Renal cortical epithelial cell (primary cell): ENCODE data around the gene HOXC12. TPM values are rescaled to one million over a fixed set of nuclear protein-coding genes. Genes with fewer than 3 reads are reported as not detected.

Source experiments
- DNase-seq: peaks from one replicate; pipeline ENCODE4 v3.0.0-alpha.2; 2011; ENCODE audit warnings: low read depth
- total RNA-seq: library from RNA; depleted of rRNA; stranded (reverse); fragments of >200 nt; gene quantifications from 2 replicates; pipeline ENCODE4 v1.2.3, GENCODE V29; 2014

Gene HOXC12
- total RNA-seq, 1 donor from 2014 or later: not detected

DNA sequence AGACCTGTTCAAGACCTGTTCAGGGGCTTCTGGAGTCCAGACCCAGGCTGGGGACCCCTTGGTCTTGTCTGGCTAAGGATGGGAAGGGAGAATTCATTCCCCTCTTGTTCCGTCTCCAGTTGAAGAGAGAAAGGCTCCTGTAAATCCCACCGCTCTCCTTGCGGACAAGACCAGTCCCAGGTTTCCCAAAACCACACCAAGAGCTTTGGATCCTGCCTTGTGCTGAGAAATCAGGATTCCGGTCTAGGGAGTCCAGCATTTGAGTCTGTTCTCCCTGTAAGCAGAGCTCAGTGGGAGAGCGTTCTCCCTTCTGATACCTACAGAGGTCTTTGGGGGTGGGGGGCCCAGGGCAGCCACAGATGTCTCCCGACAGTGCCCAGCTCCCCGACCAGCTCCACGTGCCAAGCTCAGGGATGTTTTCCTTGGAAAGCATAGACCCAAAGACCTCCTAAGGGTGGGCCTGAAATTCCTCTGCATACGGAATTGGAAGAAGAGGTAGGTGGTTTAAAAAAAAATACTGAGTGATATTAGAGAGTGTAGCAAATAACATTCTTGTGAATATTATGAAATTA lies 14.2 kb upstream of the HOXC12 start:
- DNase-seq: no peak

DNA sequence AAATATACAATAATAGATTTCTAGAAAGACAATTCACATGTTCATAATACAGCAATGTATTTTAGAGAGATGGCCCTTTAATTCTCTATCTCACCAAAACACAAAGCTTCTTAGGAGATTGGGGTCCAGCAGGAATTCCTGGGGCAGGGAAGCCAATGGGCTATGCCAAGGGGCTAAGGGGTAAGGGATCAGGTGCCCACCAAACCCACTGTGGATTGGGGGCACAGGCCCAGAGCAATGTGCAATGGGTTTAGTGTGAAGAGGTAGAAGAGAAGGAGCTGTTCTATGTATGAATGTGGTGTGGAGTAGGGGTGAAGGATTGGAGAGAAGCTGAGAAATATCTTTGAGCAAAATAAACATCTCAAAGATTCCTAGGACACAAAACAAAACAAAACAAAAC lies 13.5 kb upstream of the HOXC12 start:
- DNase-seq: no peak

DNA sequence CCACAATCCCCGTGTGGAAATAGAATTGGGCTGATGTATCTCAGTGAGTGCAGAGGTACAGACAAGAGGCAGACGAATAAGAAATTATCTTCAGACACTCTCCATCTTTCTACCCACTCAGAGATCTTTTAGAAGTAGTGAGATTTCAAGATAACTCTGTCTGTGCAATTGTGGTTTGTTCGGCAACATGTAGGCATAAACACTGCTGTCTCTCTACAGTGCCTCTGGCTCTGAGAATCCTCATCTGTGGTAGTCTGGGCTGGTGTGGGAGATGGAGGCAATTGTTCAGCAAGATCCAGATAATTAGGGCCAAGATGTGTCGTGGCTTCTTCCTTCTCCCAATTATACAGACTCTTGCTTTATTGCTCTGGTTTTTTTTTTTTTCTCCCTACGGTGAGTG lies 13.0 kb upstream of the HOXC12 start:
- no peak for DNase-seq

GRCh38 chr12:53942467-53942997 lies 12.2 kb upstream of the HOXC12 start:
- no peak for DNase-seq

- no peak for DNase-seq
These were observed 10.5 kb upstream of the HOXC12 start for GRCh38 chr12:53944209-53944608.

- no peak for DNase-seq
These were observed 9.5 kb upstream of the HOXC12 start for GRCh38 chr12:53944907-53945847.

DNA sequence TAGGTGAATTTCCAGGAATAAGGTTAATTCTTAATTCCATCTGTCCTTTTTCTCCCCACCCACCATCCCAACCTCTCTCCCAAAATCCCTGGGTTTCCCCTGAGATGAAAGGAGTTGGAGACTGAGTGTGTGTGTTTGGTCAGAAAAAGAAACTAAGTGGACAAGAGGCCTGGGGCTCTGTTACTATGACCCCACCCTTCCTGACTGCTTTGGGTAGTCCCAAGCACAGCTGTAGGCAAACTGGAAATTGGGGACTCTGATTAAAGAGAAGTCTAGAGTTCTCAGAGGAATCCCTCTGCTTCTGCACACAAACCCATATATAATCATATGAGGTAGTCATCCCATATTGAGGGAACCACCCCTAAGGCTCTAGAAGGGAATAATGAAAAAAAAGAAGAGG lies 7.0 kb upstream of the HOXC12 start:
- DNase-seq: no peak

- DNase-seq: no peak
These were observed 5.8 kb upstream of the HOXC12 start for GRCh38 chr12:53948650-53949593.

GRCh38 chr12:53949631-53950436 lies 4.9 kb upstream of the HOXC12 start:
- no peak for DNase-seq

- DNase-seq: no peak
These were observed 4.3 kb upstream of the HOXC12 start for GRCh38 chr12:53950437-53950773.

- no peak for DNase-seq
These were observed 3.7 kb upstream of the HOXC12 start for GRCh38 chr12:53950789-53951576.

- DNase-seq: no peak
These were observed 2.9 kb upstream of the HOXC12 start for GRCh38 chr12:53951577-53952334.

DNA sequence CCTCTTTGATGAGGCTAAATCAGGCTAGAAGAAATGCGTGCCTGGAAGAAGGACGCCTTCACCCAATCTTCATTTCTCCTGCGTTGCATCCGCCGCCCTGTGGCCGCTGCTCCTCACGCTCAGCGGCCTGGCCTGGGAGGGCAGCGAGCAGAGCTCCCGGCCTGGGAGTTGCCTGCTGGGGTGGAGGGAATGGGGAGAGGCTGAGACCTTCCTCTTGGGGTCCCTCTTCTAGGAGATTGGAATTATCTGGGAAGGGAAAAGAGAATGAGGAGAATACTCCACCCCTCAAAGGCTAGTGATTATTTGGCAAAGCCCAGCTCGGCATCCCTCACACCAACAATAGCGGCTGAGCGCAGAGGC lies 2.4 kb upstream of the HOXC12 start:
- no peak for DNase-seq

- no peak for DNase-seq
These were observed 1.6 kb upstream of the HOXC12 start for GRCh38 chr12:53952871-53953734.

DNA sequence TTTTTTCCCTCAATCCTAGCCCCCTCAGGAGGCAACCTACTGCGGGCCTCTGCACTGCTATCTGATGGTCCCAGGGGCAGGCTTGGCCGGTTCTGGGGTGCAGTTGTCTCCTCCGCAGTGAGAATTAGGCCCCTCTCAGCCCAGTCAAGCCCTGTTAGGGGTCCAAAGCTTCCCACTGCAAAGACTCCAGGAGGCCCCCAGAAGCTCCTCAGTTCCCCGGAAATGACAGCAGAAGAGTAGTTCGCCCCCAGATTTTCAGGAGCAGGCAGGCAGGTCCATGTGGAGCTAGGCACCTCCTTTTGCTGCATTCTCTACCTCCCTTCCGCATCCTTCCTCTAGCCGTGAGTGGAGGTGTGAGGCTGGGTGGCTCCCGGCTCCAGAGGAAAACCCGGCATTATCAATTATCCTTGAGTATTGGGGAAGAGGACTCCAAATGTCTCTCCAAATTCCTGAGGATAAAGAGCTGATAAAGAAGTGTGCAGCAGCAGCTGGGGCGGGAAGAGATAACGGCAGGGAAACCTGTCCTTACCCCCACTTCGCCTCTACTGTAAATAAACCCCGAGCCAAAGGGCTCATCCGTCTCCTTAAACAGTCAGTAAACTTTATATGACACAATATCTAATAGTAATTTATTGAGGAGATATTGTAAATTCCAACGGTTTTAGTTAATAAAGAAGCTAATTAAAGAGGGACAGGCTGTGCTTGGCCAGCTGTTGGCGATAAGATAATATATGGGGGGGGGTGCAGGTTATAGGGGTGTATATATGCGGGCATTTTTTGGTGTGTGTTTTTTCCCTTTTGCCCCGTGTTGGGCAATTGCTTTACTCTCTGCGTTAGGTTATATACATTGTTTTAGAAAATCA lies 641 bp upstream of the HOXC12 start:
- DNase-seq: no peak

DNA sequence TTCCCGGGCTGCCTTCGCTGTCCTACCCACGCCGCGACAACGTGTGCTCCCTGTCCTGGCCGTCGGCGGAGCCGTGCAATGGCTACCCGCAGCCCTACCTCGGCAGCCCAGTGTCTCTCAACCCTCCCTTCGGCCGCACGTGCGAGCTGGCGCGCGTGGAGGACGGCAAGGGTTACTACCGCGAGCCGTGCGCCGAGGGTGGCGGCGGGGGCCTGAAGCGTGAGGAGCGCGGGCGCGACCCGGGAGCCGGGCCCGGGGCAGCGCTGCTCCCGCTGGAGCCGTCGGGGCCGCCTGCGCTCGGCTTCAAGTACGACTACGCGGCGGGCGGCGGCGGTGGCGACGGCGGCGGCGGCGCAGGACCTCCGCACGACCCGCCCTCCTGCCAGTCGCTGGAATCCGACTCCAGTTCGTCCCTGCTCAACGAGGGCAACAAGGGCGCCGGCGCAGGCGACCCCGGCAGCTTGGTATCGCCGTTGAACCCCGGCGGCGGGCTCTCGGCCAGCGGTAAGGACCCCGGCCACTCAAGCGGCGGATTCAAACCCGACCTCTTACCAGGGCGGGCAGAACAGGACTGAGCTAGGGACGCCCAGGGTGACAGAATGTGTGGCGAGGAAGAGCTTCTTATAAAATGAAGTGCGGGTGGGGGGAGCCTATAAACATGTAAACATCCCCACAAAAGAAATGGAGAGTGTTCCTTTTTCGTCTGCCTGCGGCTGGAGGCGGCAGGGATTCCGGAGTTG lies 503 bp downstream of the HOXC12 start:
- no peak for DNase-seq

DNA sequence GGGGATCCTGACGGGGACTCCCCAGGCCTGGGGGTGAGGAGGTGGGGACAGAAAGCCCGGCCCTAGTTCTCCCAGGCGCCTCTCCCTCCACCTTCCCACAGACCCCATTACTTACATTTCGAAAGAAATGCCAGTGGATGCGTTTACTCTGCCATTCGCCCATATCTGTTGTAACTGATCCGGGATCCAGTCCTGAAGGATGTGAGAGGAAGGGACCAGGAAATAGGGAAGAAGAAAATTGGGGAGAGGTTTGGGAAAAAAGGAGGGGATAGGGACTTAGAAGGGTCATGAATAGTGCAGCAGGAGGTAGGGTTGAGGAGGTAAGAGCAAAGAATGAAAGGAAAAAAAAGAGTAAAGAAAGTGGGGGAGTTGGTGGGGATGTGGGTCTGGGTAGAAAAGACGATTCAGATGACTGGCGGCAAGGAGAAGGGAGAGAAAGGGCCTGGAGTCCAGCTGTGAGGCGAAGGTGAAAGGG lies 1.1 kb downstream of the HOXC12 start:
- no peak for DNase-seq
